SK-N-SH treated with all-trans-retinoic acid at 6 μM for 48 hours (cell line): ENCODE measurements around the gene SLC4A11.

Experiments used
- ATAC-seq: fragments of 200-7000 bp; cut with Tn5 transposase; 3 replicates; pipeline ENCODE4 v1.9.1; 2020; ENCODE audit warnings: mild to moderate bottlenecking, moderate library complexity
- ARNTL ChIP-seq: fragments of 450-650 bp; formaldehyde crosslinking; IDR thresholded peaks from 2 replicates; pipeline ENCODE4 v1.5.0; 2020; ENCODE audit warnings: low read depth, mild to moderate bottlenecking, moderate library complexity, borderline replicate concordance
- BACH2 ChIP-seq: fragments of 250-450 bp; sonication (Bioruptor Pico); IDR thresholded peaks from 2 replicates; pipeline ENCODE4 v1.9.0; 2021; ENCODE audit warnings: mild to moderate bottlenecking, borderline replicate concordance
- ESRRG ChIP-seq: fragments of 250-450 bp; sonication (Bioruptor Pico); IDR thresholded peaks from 2 replicates; pipeline ENCODE4 v1.6.1; 2021; ENCODE audit warnings: mild to moderate bottlenecking
- GLIS3 ChIP-seq: fragments of 250-450 bp; sonication (Bioruptor Pico); IDR thresholded peaks from 2 replicates; pipeline ENCODE4 v1.5.0; 2020; ENCODE audit warnings: mild to moderate bottlenecking, moderate library complexity
- ISL1 ChIP-seq: fragments of 250-450 bp; sonication (Bioruptor Pico); IDR thresholded peaks from 2 replicates; pipeline ENCODE4 v2.1.2; 2022; ENCODE audit warnings: mild to moderate bottlenecking, moderate library complexity
- OSR1 ChIP-seq: fragments of 250-450 bp; sonication (Bioruptor Pico); IDR thresholded peaks from 2 replicates; pipeline ENCODE4 v1.8.0; 2022; ENCODE audit warnings: moderate library complexity, mild to moderate bottlenecking, inconsistent platforms
- PPARA ChIP-seq: fragments of 250-450 bp; sonication (Bioruptor Pico); IDR thresholded peaks from 2 replicates; pipeline ENCODE4 v1.5.0; 2020; ENCODE audit warnings: mild to moderate bottlenecking, borderline replicate concordance
- RARB ChIP-seq: fragments of 250-450 bp; sonication (Bioruptor Pico); IDR thresholded peaks from 2 replicates; pipeline ENCODE4 v1.8.0; 2021; ENCODE audit warnings: mild to moderate bottlenecking, moderate library complexity
- SNAI2 ChIP-seq: fragments of 250-450 bp; sonication (Bioruptor Pico); IDR thresholded peaks from 2 replicates; pipeline ENCODE4 v1.5.0; 2020; ENCODE audit warnings: mild to moderate bottlenecking, moderate library complexity
- TCF4 ChIP-seq: fragments of 250-450 bp; sonication (Bioruptor Pico); IDR thresholded peaks from 2 replicates; pipeline ENCODE4 v1.8.0; 2021; ENCODE audit warnings: mild to moderate bottlenecking, moderate library complexity, borderline replicate concordance
- TOX ChIP-seq: fragments of 250-450 bp; sonication (Bioruptor Pico); IDR thresholded peaks from 2 replicates; pipeline ENCODE4 v1.8.0; 2021; ENCODE audit warnings: mild to moderate bottlenecking, moderate library complexity, borderline replicate concordance
- ZC3H10 ChIP-seq: fragments of 250-450 bp; sonication (Bioruptor Pico); IDR thresholded peaks from 2 replicates; pipeline ENCODE4 v1.5.1; 2021; ENCODE audit warnings: mild to moderate bottlenecking, moderate library complexity
- ZFP3 ChIP-seq: fragments of 250-450 bp; sonication (Bioruptor Pico); IDR thresholded peaks from 2 replicates; pipeline ENCODE4 v1.5.0; 2020; ENCODE audit warnings: mild to moderate bottlenecking, moderate library complexity
- ZFP30 ChIP-seq: fragments of 450-650 bp; formaldehyde crosslinking; IDR thresholded peaks from 2 replicates; pipeline ENCODE4 v1.5.0; 2022; ENCODE audit warnings: mild to moderate bottlenecking, moderate library complexity
- ZNF565 ChIP-seq: fragments of 450-650 bp; formaldehyde crosslinking; conservative IDR thresholded peaks from 2 replicates; pipeline ENCODE4 v1.5.0; 2020; ENCODE audit warnings: low read depth, mild to moderate bottlenecking, moderate library complexity
- ZNF70 ChIP-seq: fragments of 450-650 bp; formaldehyde crosslinking; IDR thresholded peaks from 2 replicates; pipeline ENCODE4 v1.5.0; 2020; ENCODE audit warnings: mild to moderate bottlenecking, moderate library complexity
- ZNF8 ChIP-seq: fragments of 450-650 bp; formaldehyde crosslinking; IDR thresholded peaks from 2 replicates; pipeline ENCODE4 v1.5.0; 2020; ENCODE audit warnings: mild to moderate bottlenecking, moderate library complexity
- TF ChIP-seq, protein P1 (sequence below): fragments of 250-450 bp; sonication (Bioruptor Pico); IDR thresholded peaks from 2 replicates; pipeline ENCODE4 v1.8.0; 2021; ENCODE audit warnings: low read depth, mild to moderate bottlenecking, moderate library complexity, borderline replicate concordance
- TF ChIP-seq, protein P2 (sequence below): fragments of 250-450 bp; sonication (Bioruptor Pico); IDR thresholded peaks from 2 replicates; pipeline ENCODE4 v1.5.0; 2020; ENCODE audit warnings: mild to moderate bottlenecking, moderate library complexity
- TF ChIP-seq, protein P3 (sequence below): fragments of 250-450 bp; sonication (Bioruptor Pico); IDR thresholded peaks from 2 replicates; pipeline ENCODE4 v1.8.0; 2020; ENCODE audit warnings: mild to moderate bottlenecking, moderate library complexity, borderline replicate concordance
- TF ChIP-seq, protein P4 (sequence below): fragments of 250-450 bp; sonication (Bioruptor Pico); IDR thresholded peaks from 2 replicates; pipeline ENCODE4 v1.5.1; 2020; ENCODE audit warnings: low read depth, mild to moderate bottlenecking, moderate library complexity

Gene SLC4A11

DNA sequence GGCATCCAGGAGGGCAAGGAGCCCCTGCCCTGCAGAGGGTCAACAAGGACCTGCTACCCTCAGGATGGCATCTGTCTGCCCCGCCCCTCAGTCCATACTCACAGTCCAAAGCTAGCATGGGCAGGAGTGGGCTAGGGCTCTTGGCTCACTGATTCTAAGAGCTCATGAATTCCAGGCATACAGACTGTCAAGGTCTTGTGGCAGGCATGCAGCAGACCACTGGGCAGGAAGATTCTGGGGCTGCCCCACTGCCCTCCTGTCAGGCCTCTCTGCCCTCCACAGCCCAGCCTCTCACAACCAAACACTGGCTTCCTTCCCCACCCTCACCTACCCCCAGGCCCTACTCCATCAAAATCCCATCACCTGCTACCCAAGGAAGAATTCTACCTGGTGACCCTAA lies 5.6 kb upstream of the SLC4A11 start:
- ATAC-seq: no peak; the same call in 2 of the 3 replicates

DNA sequence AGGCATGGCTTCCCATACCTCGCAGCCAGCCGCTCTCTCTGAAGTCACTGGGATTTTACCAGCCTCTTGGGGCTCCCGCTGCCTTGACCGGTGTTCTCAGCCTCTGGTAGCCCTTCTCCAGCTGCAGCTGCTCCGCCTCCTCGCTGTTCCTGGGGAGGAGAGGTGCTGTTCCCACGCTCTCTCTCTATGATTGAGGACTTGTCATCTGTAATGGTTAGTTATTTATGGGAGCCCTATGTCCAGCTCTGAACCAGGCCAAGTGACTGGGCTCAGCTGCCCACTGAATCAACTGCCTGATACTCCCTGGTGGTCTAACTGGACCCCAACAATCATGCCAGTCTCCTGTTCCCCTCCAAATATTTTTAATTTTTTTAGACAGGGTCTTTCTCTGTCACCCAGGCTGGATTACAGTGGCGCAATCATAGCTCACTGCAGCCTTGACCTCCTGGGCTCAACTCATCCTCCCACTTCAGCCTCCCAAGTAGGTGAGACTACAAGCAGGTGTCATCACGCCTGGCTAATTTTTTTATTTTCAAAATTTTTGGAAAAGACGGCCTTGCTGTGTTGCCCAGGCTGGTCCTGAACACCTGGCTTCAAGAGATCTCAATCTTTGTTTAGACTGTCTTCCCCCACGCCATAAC lies 4.8 kb upstream of the SLC4A11 start:
- TF ChIP-seq ZC3H10: no peak
- no peak for TF ChIP-seq RARB (CRISPR knock-in tag)
- TF ChIP-seq, protein P1, sequence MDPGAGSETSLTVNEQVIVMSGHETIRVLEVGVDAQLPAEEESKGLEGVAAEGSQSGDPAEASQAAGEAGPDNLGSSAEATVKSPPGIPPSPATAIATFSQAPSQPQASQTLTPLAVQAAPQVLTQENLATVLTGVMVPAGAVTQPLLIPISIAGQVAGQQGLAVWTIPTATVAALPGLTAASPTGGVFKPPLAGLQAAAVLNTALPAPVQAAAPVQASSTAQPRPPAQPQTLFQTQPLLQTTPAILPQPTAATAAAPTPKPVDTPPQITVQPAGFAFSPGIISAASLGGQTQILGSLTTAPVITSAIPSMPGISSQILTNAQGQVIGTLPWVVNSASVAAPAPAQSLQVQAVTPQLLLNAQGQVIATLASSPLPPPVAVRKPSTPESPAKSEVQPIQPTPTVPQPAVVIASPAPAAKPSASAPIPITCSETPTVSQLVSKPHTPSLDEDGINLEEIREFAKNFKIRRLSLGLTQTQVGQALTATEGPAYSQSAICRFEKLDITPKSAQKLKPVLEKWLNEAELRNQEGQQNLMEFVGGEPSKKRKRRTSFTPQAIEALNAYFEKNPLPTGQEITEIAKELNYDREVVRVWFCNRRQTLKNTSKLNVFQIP (CRISPR knock-in tag): no peak
- TF ChIP-seq TCF4 (CRISPR knock-in tag): no peak
- TF ChIP-seq, protein P2, sequence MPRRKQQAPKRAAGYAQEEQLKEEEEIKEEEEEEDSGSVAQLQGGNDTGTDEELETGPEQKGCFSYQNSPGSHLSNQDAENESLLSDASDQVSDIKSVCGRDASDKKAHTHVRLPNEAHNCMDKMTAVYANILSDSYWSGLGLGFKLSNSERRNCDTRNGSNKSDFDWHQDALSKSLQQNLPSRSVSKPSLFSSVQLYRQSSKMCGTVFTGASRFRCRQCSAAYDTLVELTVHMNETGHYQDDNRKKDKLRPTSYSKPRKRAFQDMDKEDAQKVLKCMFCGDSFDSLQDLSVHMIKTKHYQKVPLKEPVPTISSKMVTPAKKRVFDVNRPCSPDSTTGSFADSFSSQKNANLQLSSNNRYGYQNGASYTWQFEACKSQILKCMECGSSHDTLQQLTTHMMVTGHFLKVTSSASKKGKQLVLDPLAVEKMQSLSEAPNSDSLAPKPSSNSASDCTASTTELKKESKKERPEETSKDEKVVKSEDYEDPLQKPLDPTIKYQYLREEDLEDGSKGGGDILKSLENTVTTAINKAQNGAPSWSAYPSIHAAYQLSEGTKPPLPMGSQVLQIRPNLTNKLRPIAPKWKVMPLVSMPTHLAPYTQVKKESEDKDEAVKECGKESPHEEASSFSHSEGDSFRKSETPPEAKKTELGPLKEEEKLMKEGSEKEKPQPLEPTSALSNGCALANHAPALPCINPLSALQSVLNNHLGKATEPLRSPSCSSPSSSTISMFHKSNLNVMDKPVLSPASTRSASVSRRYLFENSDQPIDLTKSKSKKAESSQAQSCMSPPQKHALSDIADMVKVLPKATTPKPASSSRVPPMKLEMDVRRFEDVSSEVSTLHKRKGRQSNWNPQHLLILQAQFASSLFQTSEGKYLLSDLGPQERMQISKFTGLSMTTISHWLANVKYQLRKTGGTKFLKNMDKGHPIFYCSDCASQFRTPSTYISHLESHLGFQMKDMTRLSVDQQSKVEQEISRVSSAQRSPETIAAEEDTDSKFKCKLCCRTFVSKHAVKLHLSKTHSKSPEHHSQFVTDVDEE (CRISPR knock-in tag): no peak
- TF ChIP-seq ESRRG (CRISPR knock-in tag): no peak
- no peak for TF ChIP-seq ISL1
- no peak for TF ChIP-seq ARNTL (CRISPR knock-in tag)
- TF ChIP-seq BACH2: no peak
- no peak for TF ChIP-seq OSR1 (CRISPR knock-in tag)
- no peak for TF ChIP-seq TOX (CRISPR knock-in tag)
- TF ChIP-seq SNAI2: no peak
- TF ChIP-seq, protein P3, sequence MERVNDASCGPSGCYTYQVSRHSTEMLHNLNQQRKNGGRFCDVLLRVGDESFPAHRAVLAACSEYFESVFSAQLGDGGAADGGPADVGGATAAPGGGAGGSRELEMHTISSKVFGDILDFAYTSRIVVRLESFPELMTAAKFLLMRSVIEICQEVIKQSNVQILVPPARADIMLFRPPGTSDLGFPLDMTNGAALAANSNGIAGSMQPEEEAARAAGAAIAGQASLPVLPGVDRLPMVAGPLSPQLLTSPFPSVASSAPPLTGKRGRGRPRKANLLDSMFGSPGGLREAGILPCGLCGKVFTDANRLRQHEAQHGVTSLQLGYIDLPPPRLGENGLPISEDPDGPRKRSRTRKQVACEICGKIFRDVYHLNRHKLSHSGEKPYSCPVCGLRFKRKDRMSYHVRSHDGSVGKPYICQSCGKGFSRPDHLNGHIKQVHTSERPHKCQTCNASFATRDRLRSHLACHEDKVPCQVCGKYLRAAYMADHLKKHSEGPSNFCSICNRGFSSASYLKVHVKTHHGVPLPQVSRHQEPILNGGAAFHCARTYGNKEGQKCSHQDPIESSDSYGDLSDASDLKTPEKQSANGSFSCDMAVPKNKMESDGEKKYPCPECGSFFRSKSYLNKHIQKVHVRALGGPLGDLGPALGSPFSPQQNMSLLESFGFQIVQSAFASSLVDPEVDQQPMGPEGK (CRISPR knock-in tag): no peak
- ATAC-seq: no peak

More for the DNA sequence above, 5.6 kb upstream of the SLC4A11 start:
- TF ChIP-seq GLIS3 (CRISPR knock-in tag) (no peak), ISL1 (no peak), ZFP3 (CRISPR knock-in tag) (no peak), ESRRG (CRISPR knock-in tag) (no peak), SNAI2 (no peak), ZNF70 (no peak), ZFP30 (CRISPR knock-in tag) (no peak), RARB (CRISPR knock-in tag) (no peak), PPARA (CRISPR knock-in tag) (no peak), TOX (CRISPR knock-in tag) (no peak), OSR1 (CRISPR knock-in tag) (no peak), BACH2 (no peak), TCF4 (CRISPR knock-in tag) (no peak), ZNF8 (CRISPR knock-in tag) (no peak), ZC3H10 (no peak), ZNF565 (CRISPR knock-in tag) (no peak)
- TF ChIP-seq, protein P2 (CRISPR knock-in tag): no peak
- TF ChIP-seq, protein P4, sequence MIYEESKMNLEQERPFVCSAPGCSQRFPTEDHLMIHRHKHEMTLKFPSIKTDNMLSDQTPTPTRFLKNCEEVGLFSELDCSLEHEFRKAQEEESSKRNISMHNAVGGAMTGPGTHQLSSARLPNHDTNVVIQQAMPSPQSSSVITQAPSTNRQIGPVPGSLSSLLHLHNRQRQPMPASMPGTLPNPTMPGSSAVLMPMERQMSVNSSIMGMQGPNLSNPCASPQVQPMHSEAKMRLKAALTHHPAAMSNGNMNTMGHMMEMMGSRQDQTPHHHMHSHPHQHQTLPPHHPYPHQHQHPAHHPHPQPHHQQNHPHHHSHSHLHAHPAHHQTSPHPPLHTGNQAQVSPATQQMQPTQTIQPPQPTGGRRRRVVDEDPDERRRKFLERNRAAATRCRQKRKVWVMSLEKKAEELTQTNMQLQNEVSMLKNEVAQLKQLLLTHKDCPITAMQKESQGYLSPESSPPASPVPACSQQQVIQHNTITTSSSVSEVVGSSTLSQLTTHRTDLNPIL (CRISPR knock-in tag): no peak
- TF ChIP-seq, protein P3 (CRISPR knock-in tag): no peak
- TF ChIP-seq, protein P1 (CRISPR knock-in tag): no peak
